Activated T-helper 17 cell treated with anti-CD3 and anti-CD28 coated beads, Interleukin-2, amount 50 U/mL, for 72 hours (primary cell): Measurements from ENCODE around the gene FOXB1. TPM values are rescaled to one million over a fixed set of nuclear protein-coding genes. Genes with fewer than 3 reads are reported as not detected.

Experiments
- ATAC-seq: fragments of 150-1000 bp; cut with Tn5 transposase; replicated peaks from 2 replicates; pipeline ENCODE4 v1.10.0; 2021; ENCODE audit warnings: mild to moderate bottlenecking, moderate library complexity
- H3K27ac Mint-ChIP-seq: one replicate; pipeline ENCODE4 v1.8.0; 2022; ENCODE audit warnings: mixed read lengths
- H3K27me3 Mint-ChIP-seq: one replicate; pipeline ENCODE4 v1.8.0; 2022; ENCODE audit warnings: mixed read lengths
- H3K36me3 Mint-ChIP-seq: one replicate; pipeline ENCODE4 v1.8.0; 2022; ENCODE audit warnings: low read depth, mild to moderate bottlenecking, mixed read lengths
- H3K4me1 Mint-ChIP-seq: one replicate; pipeline ENCODE4 v1.8.0; 2022; ENCODE audit warnings: mixed read lengths
- H3K4me3 Mint-ChIP-seq: one replicate; pipeline ENCODE4 v1.8.0; 2022; ENCODE audit warnings: mild to moderate bottlenecking, mixed read lengths
- H3K9me3 Mint-ChIP-seq: one replicate; pipeline ENCODE4 v1.8.0; 2022; ENCODE audit warnings: mixed read lengths
- total RNA-seq, 2 donors: library from RNA; stranded (reverse); gene quantifications; one replicate each; pipeline ENCODE4 v1.2.3, GENCODE V29; 2022

FOXB1 gene
- total RNA-seq, 2 donors from 2014 or later, result 0.77 to 1.1 TPM

GRCh38 chr15:59994888-59995557 is 9.1 kb upstream of the FOXB1 start:
- H3K36me3 Mint-ChIP-seq, result peaks cover 6% of the 10 kb centered on the region
- no peak for ATAC-seq
- peaks cover 65% of the 10 kb centered on the region for H3K27me3 Mint-ChIP-seq
- H3K9me3 Mint-ChIP-seq, result no peaks in the 10 kb centered on the region
- peaks cover 5% of the 10 kb centered on the region for H3K4me1 Mint-ChIP-seq
- H3K4me3 Mint-ChIP-seq, result peak overlapping the region; percentile 76
- no peak overlapping the region for H3K27ac Mint-ChIP-seq

- Mint-ChIP-seq H3K27ac (no peak overlapping the region), H3K4me3 (peak overlapping the region; percentile 76)
- no peak for ATAC-seq
Observed at GRCh38 chr15:59995568-59996297, 8.4 kb upstream of the FOXB1 start.

GRCh38 chr15:59996298-59997041 is 7.6 kb upstream of the FOXB1 start:
- H3K4me1 Mint-ChIP-seq, result peaks cover 10% of the 10 kb centered on the region
- H3K36me3 Mint-ChIP-seq, result peaks cover 10% of the 10 kb centered on the region
- H3K27ac Mint-ChIP-seq, result no peak overlapping the region
- H3K27me3 Mint-ChIP-seq, result peaks cover 74% of the 10 kb centered on the region
- peaks cover 3% of the 10 kb centered on the region for H3K9me3 Mint-ChIP-seq
- no peak for ATAC-seq
- peak overlapping the region; percentile 76 for H3K4me3 Mint-ChIP-seq

More at GRCh38 chr15:59995568-59996297, 8.4 kb upstream of the FOXB1 start:
- Mint-ChIP-seq H3K36me3 (peaks cover 6% of the 10 kb centered on the region), H3K9me3 (no peaks in the 10 kb centered on the region), H3K27me3 (peaks cover 72% of the 10 kb centered on the region), H3K4me1 (peaks cover 5% of the 10 kb centered on the region)

- Mint-ChIP-seq H3K9me3 (peaks cover 7% of the 10 kb centered on the region), H3K4me3 (peak overlapping the region; percentile 76), H3K4me1 (peaks cover 14% of the 10 kb centered on the region), H3K36me3 (peaks cover 17% of the 10 kb centered on the region), H3K27ac (no peak overlapping the region), H3K27me3 (peaks cover 75% of the 10 kb centered on the region)
- ATAC-seq, result peak; percentile 91
Observed at GRCh38 chr15:59997070-59997701, 6.9 kb upstream of the FOXB1 start.

GRCh38 chr15:59998305-59998949 is 5.7 kb upstream of the FOXB1 start:
- Mint-ChIP-seq H3K4me1 (peaks cover 14% of the 10 kb centered on the region), H3K27me3 (peaks cover 82% of the 10 kb centered on the region), H3K4me3 (peak overlapping the region; percentile 76), H3K36me3 (peaks cover 25% of the 10 kb centered on the region), H3K9me3 (peaks cover 12% of the 10 kb centered on the region), H3K27ac (no peak overlapping the region)
- no peak for ATAC-seq

GRCh38 chr15:59998950-59999611 is 5.0 kb upstream of the FOXB1 start:
- peaks cover 25% of the 10 kb centered on the region for H3K36me3 Mint-ChIP-seq
- H3K4me3 Mint-ChIP-seq, result no peak overlapping the region
- peaks cover 12% of the 10 kb centered on the region for H3K9me3 Mint-ChIP-seq
- no peak for ATAC-seq
- peaks cover 77% of the 10 kb centered on the region for H3K27me3 Mint-ChIP-seq
- H3K4me1 Mint-ChIP-seq, result peaks cover 14% of the 10 kb centered on the region
- no peak overlapping the region for H3K27ac Mint-ChIP-seq

- peaks cover 14% of the 10 kb centered on the region for H3K4me1 Mint-ChIP-seq
- ATAC-seq, result no peak
- peaks cover 12% of the 10 kb centered on the region for H3K9me3 Mint-ChIP-seq
- H3K4me3 Mint-ChIP-seq, result no peak overlapping the region
- no peak overlapping the region for H3K27ac Mint-ChIP-seq
- peaks cover 73% of the 10 kb centered on the region for H3K27me3 Mint-ChIP-seq
- H3K36me3 Mint-ChIP-seq, result peaks cover 27% of the 10 kb centered on the region
Observed at GRCh38 chr15:59999612-60000112, 4.4 kb upstream of the FOXB1 start.

GRCh38 chr15:60000113-60000823 is 3.8 kb upstream of the FOXB1 start:
- H3K36me3 Mint-ChIP-seq, result peaks cover 33% of the 10 kb centered on the region
- peaks cover 19% of the 10 kb centered on the region for H3K4me1 Mint-ChIP-seq
- H3K27ac Mint-ChIP-seq, result no peak overlapping the region
- no peak for ATAC-seq
- no peak overlapping the region for H3K4me3 Mint-ChIP-seq
- peaks cover 76% of the 10 kb centered on the region for H3K27me3 Mint-ChIP-seq
- H3K9me3 Mint-ChIP-seq, result peaks cover 12% of the 10 kb centered on the region

- peaks cover 19% of the 10 kb centered on the region for H3K4me1 Mint-ChIP-seq
- peaks cover 41% of the 10 kb centered on the region for H3K36me3 Mint-ChIP-seq
- H3K27me3 Mint-ChIP-seq, result peaks cover 79% of the 10 kb centered on the region
- H3K9me3 Mint-ChIP-seq, result peaks cover 12% of the 10 kb centered on the region
- no peak overlapping the region for H3K4me3 Mint-ChIP-seq
- no peak for ATAC-seq
- no peak overlapping the region for H3K27ac Mint-ChIP-seq
Observed at GRCh38 chr15:60000824-60001609, 3.1 kb upstream of the FOXB1 start.

- Mint-ChIP-seq H3K4me3 (peak overlapping the region; percentile 16), H3K9me3 (peaks cover 12% of the 10 kb centered on the region), H3K27ac (no peak overlapping the region), H3K36me3 (peaks cover 49% of the 10 kb centered on the region), H3K4me1 (peaks cover 25% of the 10 kb centered on the region), H3K27me3 (peaks cover 79% of the 10 kb centered on the region)
- no peak for ATAC-seq
Observed at GRCh38 chr15:60001610-60002527, 2.2 kb upstream of the FOXB1 start.

GRCh38 chr15:60002528-60003218 is 1.4 kb upstream of the FOXB1 start:
- Mint-ChIP-seq H3K27me3 (peaks cover 79% of the 10 kb centered on the region), H3K4me3 (peak overlapping the region; percentile 16), H3K36me3 (peaks cover 43% of the 10 kb centered on the region), H3K9me3 (peaks cover 12% of the 10 kb centered on the region), H3K4me1 (peaks cover 21% of the 10 kb centered on the region), H3K27ac (no peak overlapping the region)
- ATAC-seq, result no peak
